Activated T-cell treated with anti-CD3 and anti-CD28 coated beads for 24 hours (primary cell): ENCODE results near the gene NCAPG.
"Not testable (repeated sequence)": the region's sequence is repeated elsewhere in the genome, so short reads cannot be mapped to it uniquely, and the experiment has no call there.

Experiments
- DNase-seq: peaks from one replicate; pipeline ENCODE4 v3.0.0-alpha.2; 2020; ENCODE audit warnings: low read depth

NCAPG gene

GRCh38 chr4:17788956-17789355 is 21.8 kb upstream of the NCAPG start:
- no peak for DNase-seq

GRCh38 chr4:17794730-17795129 is 16.0 kb upstream of the NCAPG start:
- DNase-seq: no peak

- no peak for DNase-seq
Observed at GRCh38 chr4:17797808-17798207, 13.0 kb upstream of the NCAPG start.

GRCh38 chr4:17805580-17806155 is 5.1 kb upstream of the NCAPG start:
- no peak for DNase-seq

- no peak for DNase-seq
Observed at GRCh38 chr4:17807446-17807845, 3.3 kb upstream of the NCAPG start.

GRCh38 chr4:17809667-17810066 is 1.1 kb upstream of the NCAPG start:
- no peak for DNase-seq

GRCh38 chr4:17811078-17811603 is 362 bp downstream of the NCAPG start:
- peak; percentile 20 for DNase-seq

GRCh38 chr4:17812125-17812524 is 1.3 kb downstream of the NCAPG start:
- no peak for DNase-seq

GRCh38 chr4:17812801-17813200 is 2.0 kb downstream of the NCAPG start:
- no peak for DNase-seq

GRCh38 chr4:17814140-17814539 is 3.4 kb downstream of the NCAPG start:
- DNase-seq: no peak

GRCh38 chr4:17816142-17816541 is 5.4 kb downstream of the NCAPG start:
- DNase-seq: no peak

- DNase-seq: no peak
Observed at GRCh38 chr4:17817027-17817426, 6.2 kb downstream of the NCAPG start.

- no peak for DNase-seq
Observed at GRCh38 chr4:17823871-17824669, 13.3 kb downstream of the NCAPG start.

GRCh38 chr4:17846266-17846665 is 35.5 kb downstream of the NCAPG start:
- DNase-seq: no peak

GRCh38 chr4:17850295-17850694 is 39.5 kb downstream of the NCAPG start:
- not testable (repeated sequence) for DNase-seq

- DNase-seq: no peak
Observed at GRCh38 chr4:17851959-17852358, 41.2 kb downstream of the NCAPG start.

- no peak for DNase-seq
Observed at GRCh38 chr4:17854036-17854435, 43.3 kb downstream of the NCAPG start.

GRCh38 chr4:17859793-17860406 is 49.1 kb downstream of the NCAPG start:
- DNase-seq: no peak

GRCh38 chr4:17861906-17862305 is 51.1 kb downstream of the NCAPG start:
- DNase-seq: not testable (repeated sequence)

- no peak for DNase-seq
Observed at GRCh38 chr4:17865866-17866363, 55.1 kb downstream of the NCAPG start.

GRCh38 chr4:17866810-17867209 is 56.0 kb downstream of the NCAPG start:
- DNase-seq: no peak

- DNase-seq: no peak
Observed at GRCh38 chr4:17867276-17867675, 56.5 kb downstream of the NCAPG start.

- no peak for DNase-seq
Observed at GRCh38 chr4:17869327-17869726, 58.5 kb downstream of the NCAPG start.
